ENCODE results near the gene OR2D2.
"Not testable (repeated sequence)": the region's sequence is repeated elsewhere in the genome, so short reads cannot be mapped to it uniquely, and the experiment has no call there.

The OR2D2 gene

GRCh38 chr11:6882751-6883150, 9.5 kb downstream of the OR2D2 start:
- Histone ChIP-seq H3K36me3 (ENCODE audit: control insufficient read depth, insufficient read depth, low read length) (no peaks in the 10 kb centered on the region), H3K4me3 (ENCODE audit: extremely low read depth, insufficient read depth, low read length, poor library complexity, severe bottlenecking) (no peak overlapping the region)

DNA sequence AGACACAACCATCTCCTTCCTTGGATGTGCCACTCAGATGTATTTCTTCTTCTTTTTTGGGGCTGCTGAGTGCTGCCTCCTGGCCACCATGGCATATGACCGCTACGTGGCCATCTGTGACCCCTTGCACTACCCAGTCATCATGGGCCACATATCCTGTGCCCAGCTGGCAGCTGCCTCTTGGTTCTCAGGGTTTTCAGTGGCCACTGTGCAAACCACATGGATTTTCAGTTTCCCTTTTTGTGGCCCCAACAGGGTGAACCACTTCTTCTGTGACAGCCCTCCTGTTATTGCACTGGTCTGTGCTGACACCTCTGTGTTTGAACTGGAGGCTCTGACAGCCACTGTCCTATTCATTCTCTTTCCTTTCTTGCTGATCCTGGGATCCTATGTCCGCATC, 15.4 kb downstream of the OR2D2 start:
- no peaks in the 10 kb centered on the region for H3K36me3 ChIP-seq (ENCODE audit: control insufficient read depth, insufficient read depth, low read length)
- 88 to 92% methylated on average over 3 of the region's 3 CpGs for WGBS, 2 experiments (ENCODE audit: insufficient coverage in 2 of 2)
- H3K4me3 ChIP-seq (ENCODE audit: extremely low read depth, insufficient read depth, low read length, poor library complexity, severe bottlenecking), result no peak overlapping the region
- H3K9me3 ChIP-seq (ENCODE audit: control insufficient read depth, low read length), result no peaks in the 10 kb centered on the region
- H3K4me1 ChIP-seq (ENCODE audit: control insufficient read depth, insufficient read depth, low read length, poor library complexity, severe bottlenecking), result no peaks in the 10 kb centered on the region
- H3K27ac ChIP-seq (ENCODE audit: low read depth, low read length, severe bottlenecking), result no peak overlapping the region

More at GRCh38 chr11:6882751-6883150, 9.5 kb downstream of the OR2D2 start:
- no peaks in the 10 kb centered on the region for H3K4me1 ChIP-seq (ENCODE audit: control insufficient read depth, insufficient read depth, low read length, poor library complexity, severe bottlenecking)
- no peak overlapping the region for H3K27ac ChIP-seq (ENCODE audit: low read depth, low read length, severe bottlenecking)
- no peaks in the 10 kb centered on the region for H3K9me3 ChIP-seq (ENCODE audit: control insufficient read depth, low read length)

GRCh38 chr11:6876325-6876724, 16.0 kb downstream of the OR2D2 start, which contains the start of gene OR10A4:
OR10A4 (plus strand) TSS chr11:6876625; CDS start chr11:6876648, 23 bp downstream.
- 50 to 94% methylated on average over 1 of the region's 1 CpG for WGBS, 2 experiments (ENCODE audit: insufficient coverage in 2 of 2)
- Histone ChIP-seq H3K36me3 (ENCODE audit: control insufficient read depth, insufficient read depth, low read length) (no peaks in the 10 kb centered on the region), H3K4me1 (ENCODE audit: control insufficient read depth, insufficient read depth, low read length, poor library complexity, severe bottlenecking) (no peaks in the 10 kb centered on the region), H3K27ac (ENCODE audit: low read depth, low read length, severe bottlenecking) (no peak within 1 kb of the TSS), H3K9me3 (ENCODE audit: control insufficient read depth, low read length) (no peaks in the 10 kb centered on the region), H3K4me3 (ENCODE audit: extremely low read depth, insufficient read depth, low read length, poor library complexity, severe bottlenecking) (no peak within 1 kb of the TSS)

GRCh38 chr11:6875761-6876160, 16.5 kb downstream of the OR2D2 start:
- Histone ChIP-seq H3K9me3 (ENCODE audit: control insufficient read depth, low read length) (no peaks in the 10 kb centered on the region), H3K36me3 (ENCODE audit: control insufficient read depth, insufficient read depth, low read length) (no peaks in the 10 kb centered on the region), H3K27ac (ENCODE audit: low read depth, low read length, severe bottlenecking) (no peak overlapping the region), H3K4me1 (ENCODE audit: control insufficient read depth, insufficient read depth, low read length, poor library complexity, severe bottlenecking) (no peaks in the 10 kb centered on the region), H3K4me3 (ENCODE audit: extremely low read depth, insufficient read depth, low read length, poor library complexity, severe bottlenecking) (no peak overlapping the region)
- 83% methylated on average over 1 of the region's 2 CpGs; no CpG with 5 or more reads in 1 of the 2 experiments for WGBS, 2 experiments (ENCODE audit: insufficient coverage in 2 of 2)

GRCh38 chr11:6871278-6871677, 21.0 kb downstream of the OR2D2 start:
- no CpG with 5 or more reads among the region's 1 CpG for WGBS, 2 experiments (ENCODE audit: insufficient coverage in 2 of 2)
- Histone ChIP-seq H3K36me3 (ENCODE audit: control insufficient read depth, insufficient read depth, low read length) (no peaks in the 10 kb centered on the region), H3K4me3 (ENCODE audit: extremely low read depth, insufficient read depth, low read length, poor library complexity, severe bottlenecking) (no peak overlapping the region), H3K27ac (ENCODE audit: low read depth, low read length, severe bottlenecking) (no peak overlapping the region), H3K4me1 (ENCODE audit: control insufficient read depth, insufficient read depth, low read length, poor library complexity, severe bottlenecking) (no peaks in the 10 kb centered on the region), H3K9me3 (ENCODE audit: control insufficient read depth, low read length) (no peaks in the 10 kb centered on the region)

- Histone ChIP-seq H3K4me1 (ENCODE audit: control insufficient read depth, insufficient read depth, low read length, poor library complexity, severe bottlenecking) (no peaks in the 10 kb centered on the region), H3K27ac (ENCODE audit: low read depth, low read length, severe bottlenecking) (no peak overlapping the region), H3K4me3 (ENCODE audit: extremely low read depth, insufficient read depth, low read length, poor library complexity, severe bottlenecking) (no peak overlapping the region), H3K9me3 (ENCODE audit: control insufficient read depth, low read length) (no peaks in the 10 kb centered on the region), H3K36me3 (ENCODE audit: control insufficient read depth, insufficient read depth, low read length) (no peaks in the 10 kb centered on the region)
- WGBS, 2 experiments (ENCODE audit: insufficient coverage in 2 of 2), result no CpG with 5 or more reads among the region's 1 CpG
These were observed 27.9 kb downstream of the OR2D2 start for GRCh38 chr11:6864438-6864837.

DNA sequence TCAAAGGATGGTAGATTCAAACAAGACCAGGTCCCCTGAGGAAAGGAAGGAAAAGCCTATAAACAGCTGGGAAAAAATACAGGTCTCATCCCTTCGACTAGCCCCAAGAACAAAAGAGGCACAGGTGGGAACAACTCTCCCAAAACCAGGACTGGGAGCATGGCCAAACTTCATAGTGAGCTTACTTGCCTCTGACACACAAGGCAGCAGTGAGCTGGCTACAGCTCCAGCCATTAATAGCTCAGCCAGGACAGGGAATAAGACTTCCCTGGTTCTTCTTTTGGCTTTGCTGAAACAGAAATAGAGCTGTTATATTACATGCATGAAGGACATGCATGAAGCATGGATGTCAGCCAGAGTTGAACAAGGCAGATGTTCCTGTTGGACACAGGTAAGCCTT, 29.3 kb downstream of the OR2D2 start, which contains the start of gene OR10A2:
TSS of gene OR10A2 (plus strand) at position 97 of the 400 bp plus-strand sequence. CDS start 6,698 bp downstream, outside the sequence.
- 80 to 100% methylated on average over 1 of the region's 1 CpG for WGBS, 2 experiments (ENCODE audit: insufficient coverage in 2 of 2)

DNA sequence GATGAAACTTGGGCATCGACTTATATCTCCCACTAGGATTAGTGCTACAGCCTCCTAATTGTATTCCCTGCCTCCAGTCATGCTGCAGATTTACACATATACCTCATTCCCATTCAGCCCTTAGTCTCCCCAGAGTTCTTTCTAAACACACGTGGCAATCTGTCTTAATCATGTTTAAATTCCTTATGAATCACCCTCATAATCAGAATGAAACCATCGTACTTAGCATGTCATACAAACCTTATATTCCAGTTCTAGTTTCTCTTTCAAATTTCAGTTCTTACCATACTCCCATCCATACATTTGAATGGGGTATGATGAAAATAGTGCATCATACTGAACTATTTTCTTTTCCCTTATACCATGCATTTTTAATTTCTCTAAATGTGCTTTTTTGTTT, 35.4 kb downstream of the OR2D2 start:
- Histone ChIP-seq H3K4me3 (ENCODE audit: extremely low read depth, insufficient read depth, low read length, poor library complexity, severe bottlenecking) (no peak overlapping the region), H3K4me1 (ENCODE audit: control insufficient read depth, insufficient read depth, low read length, poor library complexity, severe bottlenecking) (no peaks in the 10 kb centered on the region), H3K27ac (ENCODE audit: low read depth, low read length, severe bottlenecking) (no peak overlapping the region), H3K9me3 (ENCODE audit: control insufficient read depth, low read length) (no peaks in the 10 kb centered on the region), H3K36me3 (ENCODE audit: control insufficient read depth, insufficient read depth, low read length) (no peaks in the 10 kb centered on the region)
- 51 to 62% methylated on average over 2 to 3 of the region's 3 CpGs for WGBS, 2 experiments (ENCODE audit: insufficient coverage in 2 of 2)

More for the DNA sequence above, 29.3 kb downstream of the OR2D2 start, which contains the start of gene OR10A2:
- Histone ChIP-seq H3K4me3 (ENCODE audit: extremely low read depth, insufficient read depth, low read length, poor library complexity, severe bottlenecking) (no peak within 1 kb of the TSS), H3K4me1 (ENCODE audit: control insufficient read depth, insufficient read depth, low read length, poor library complexity, severe bottlenecking) (no peaks in the 10 kb centered on the region), H3K9me3 (ENCODE audit: control insufficient read depth, low read length) (no peaks in the 10 kb centered on the region), H3K27ac (ENCODE audit: low read depth, low read length, severe bottlenecking) (no peak within 1 kb of the TSS), H3K36me3 (ENCODE audit: control insufficient read depth, insufficient read depth, low read length) (no peaks in the 10 kb centered on the region)

- H3K9me3 ChIP-seq (ENCODE audit: control insufficient read depth, low read length), result no peaks in the 10 kb centered on the region
- H3K36me3 ChIP-seq (ENCODE audit: control insufficient read depth, insufficient read depth, low read length), result no peaks in the 10 kb centered on the region
- H3K27ac ChIP-seq (ENCODE audit: low read depth, low read length, severe bottlenecking), result no peak overlapping the region
- 100% methylated on average over 1 of the region's 1 CpG; no CpG with 5 or more reads in 1 of the 2 experiments for WGBS, 2 experiments (ENCODE audit: insufficient coverage in 2 of 2)
- H3K4me3 ChIP-seq (ENCODE audit: extremely low read depth, insufficient read depth, low read length, poor library complexity, severe bottlenecking), result no peak overlapping the region
- H3K4me1 ChIP-seq (ENCODE audit: control insufficient read depth, insufficient read depth, low read length, poor library complexity, severe bottlenecking), result no peaks in the 10 kb centered on the region
These were observed 36.2 kb downstream of the OR2D2 start for GRCh38 chr11:6855971-6856541.

DNA sequence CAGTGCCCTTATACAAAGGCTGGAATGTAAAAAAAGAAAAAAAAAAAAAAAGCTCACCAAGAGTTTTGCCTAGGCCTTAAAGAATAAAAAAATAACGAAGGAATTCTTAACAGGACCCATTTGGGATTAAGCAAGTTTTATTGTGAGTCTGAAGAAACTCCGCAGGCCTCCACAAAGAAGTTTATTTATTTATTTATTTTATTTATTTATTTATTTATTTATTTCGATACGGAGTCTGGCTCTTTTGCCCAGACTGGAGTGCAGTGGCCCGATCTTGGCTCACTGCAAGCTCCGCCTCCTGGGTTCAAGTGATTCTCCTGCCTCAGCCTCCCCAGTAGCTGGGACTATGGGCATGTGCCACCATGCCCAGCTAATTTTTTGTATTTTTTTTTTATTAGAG, 37.5 kb downstream of the OR2D2 start:
- WGBS, 2 experiments (ENCODE audit: insufficient coverage in 2 of 2), result 60 to 95% methylated on average over 2 of the region's 6 CpGs
- not testable (repeated sequence) for H3K4me1 ChIP-seq (ENCODE audit: control insufficient read depth, insufficient read depth, low read length, poor library complexity, severe bottlenecking); H3K4me3 ChIP-seq (ENCODE audit: extremely low read depth, insufficient read depth, low read length, poor library complexity, severe bottlenecking); H3K9me3 ChIP-seq (ENCODE audit: control insufficient read depth, low read length); H3K36me3 ChIP-seq (ENCODE audit: control insufficient read depth, insufficient read depth, low read length); H3K27ac ChIP-seq (ENCODE audit: low read depth, low read length, severe bottlenecking)

DNA sequence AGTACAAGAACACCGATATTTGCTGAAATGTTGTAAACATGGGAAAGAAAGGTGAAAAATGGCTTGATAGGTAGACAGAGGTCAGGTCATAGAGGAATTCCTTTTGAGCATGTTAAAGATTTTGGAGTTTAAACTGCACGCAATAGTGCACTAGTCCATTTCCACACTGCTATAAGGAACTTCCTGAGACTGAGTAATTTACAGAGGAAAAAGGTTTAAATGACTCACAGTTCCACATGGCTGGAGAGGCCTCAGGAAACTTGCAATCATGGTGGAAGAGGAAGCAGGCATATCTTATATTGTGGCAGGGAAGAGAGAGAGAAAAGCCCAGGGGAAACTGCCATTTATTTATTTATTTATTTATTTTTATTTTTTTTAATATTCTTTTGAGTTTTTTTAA, 41.8 kb downstream of the OR2D2 start:
- H3K9me3 ChIP-seq (ENCODE audit: control insufficient read depth, low read length), result no peaks in the 10 kb centered on the region
- H3K27ac ChIP-seq (ENCODE audit: low read depth, low read length, severe bottlenecking), result no peak overlapping the region
- 100% methylated on average over 1 to 2 of the region's 2 CpGs for WGBS, 2 experiments (ENCODE audit: insufficient coverage in 2 of 2)
- H3K4me3 ChIP-seq (ENCODE audit: extremely low read depth, insufficient read depth, low read length, poor library complexity, severe bottlenecking), result no peak overlapping the region
- H3K36me3 ChIP-seq (ENCODE audit: control insufficient read depth, insufficient read depth, low read length), result no peaks in the 10 kb centered on the region
- H3K4me1 ChIP-seq (ENCODE audit: control insufficient read depth, insufficient read depth, low read length, poor library complexity, severe bottlenecking), result no peaks in the 10 kb centered on the region

All from mesodermal cell (in vitro differentiated cells).